HepG2 (cell line): ENCODE results near the gene PPP1R3A.

Experiments used
- EHMT2 ChIP-seq: fragments of 200-600 bp; sonication (generic); IDR thresholded peaks from 2 replicates; pipeline ENCODE4 v1.7.0; 2017; ENCODE audit warnings: antibody characterized with exemption, low read depth, low read length, borderline replicate concordance
- KAT8 ChIP-seq: IDR thresholded peaks from 2 replicates; pipeline ENCODE4 v1.6.1; 2016; ENCODE audit warnings: missing genetic modification reagents, missing compliant biosample characterization
- KDM5A ChIP-seq: fragments of 200-600 bp; sonication (generic); IDR thresholded peaks from 2 replicates; pipeline ENCODE4 v1.7.0; 2018; ENCODE audit warnings: antibody characterized with exemption, mild to moderate bottlenecking, low read length, borderline replicate concordance
- MAF1 ChIP-seq: sonication (generic); formaldehyde crosslinking; IDR thresholded peaks from 2 replicates; pipeline ENCODE4 v1.5.0; 2020; ENCODE audit warnings: missing genetic modification reagents, borderline replicate concordance
- NFE2 ChIP-seq: sonication (generic); formaldehyde crosslinking; IDR thresholded peaks from 2 replicates; pipeline ENCODE4 v1.4.0; 2020; ENCODE audit warnings: missing genetic modification reagents
- RNF219 ChIP-seq: sonication (generic); formaldehyde crosslinking; IDR thresholded peaks from 2 replicates; pipeline ENCODE4 v1.5.0; 2020; ENCODE audit warnings: mild to moderate bottlenecking, missing genetic modification reagents
- ZFP41 ChIP-seq: sonication (generic); formaldehyde crosslinking; IDR thresholded peaks from 2 replicates; pipeline ENCODE4 v1.4.0; 2020; ENCODE audit warnings: mild to moderate bottlenecking, missing genetic modification reagents, borderline replicate concordance
- ZFP91 ChIP-seq: sonication (generic); formaldehyde crosslinking; IDR thresholded peaks from 2 replicates; pipeline ENCODE4 v1.9.0; 2022; ENCODE audit warnings: missing genetic modification reagents, mild to moderate bottlenecking, borderline replicate concordance
- ZNF256 ChIP-seq: sonication (generic); formaldehyde crosslinking; conservative IDR thresholded peaks from 2 replicates; pipeline ENCODE4 v1.4.0; 2020; ENCODE audit warnings: missing genetic modification reagents
- ZNF317 ChIP-seq: sonication (generic); formaldehyde crosslinking; IDR thresholded peaks from 2 replicates; pipeline ENCODE4 v1.5.0; 2020; ENCODE audit warnings: mild to moderate bottlenecking, missing genetic modification reagents
- TF ChIP-seq, protein P1 (sequence below): sonication (generic); formaldehyde crosslinking; IDR thresholded peaks from 2 replicates; pipeline ENCODE4 v1.5.0; 2020; ENCODE audit warnings: mild to moderate bottlenecking, missing genetic modification reagents, moderate library complexity
- TF ChIP-seq, protein P2 (sequence below): sonication (generic); formaldehyde crosslinking; IDR thresholded peaks from 2 replicates; pipeline ENCODE4 v1.4.0; 2020; ENCODE audit warnings: low read depth, missing genetic modification reagents
- TF ChIP-seq, protein P3 (sequence below): sonication (generic); formaldehyde crosslinking; IDR thresholded peaks from 2 replicates; pipeline ENCODE4 v1.5.1; 2020; ENCODE audit warnings: mild to moderate bottlenecking, missing genetic modification reagents, borderline replicate concordance
- TF ChIP-seq, protein P4 (sequence below): sonication (generic); formaldehyde crosslinking; IDR thresholded peaks from 2 replicates; pipeline ENCODE4 v1.4.0; 2020; ENCODE audit warnings: missing genetic modification reagents

DNA sequence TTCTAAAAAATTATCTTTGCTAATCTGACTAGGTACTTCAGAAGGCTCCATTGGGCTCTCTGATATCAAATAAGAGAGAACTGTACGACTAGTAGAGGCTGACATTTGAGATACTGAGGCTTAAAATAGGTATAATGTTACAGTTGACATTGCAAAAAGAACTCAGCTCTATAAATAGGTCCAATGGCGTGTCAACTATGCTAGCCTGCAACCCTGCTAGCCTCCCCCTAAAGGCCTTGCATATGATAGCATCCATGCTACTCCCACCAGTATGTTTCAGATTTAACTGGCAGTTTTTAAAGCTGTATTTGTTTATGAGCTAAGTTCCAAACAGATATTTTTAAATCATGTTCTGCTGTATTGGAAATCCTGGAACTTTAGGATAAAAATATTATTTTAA is at the start of gene PPP1R3A:
- TF ChIP-seq MAF1 (no peak), EHMT2 (no peak), NFE2 (CRISPR knock-in tag) (no peak), ZFP91 (CRISPR knock-in tag) (no peak), KAT8 (CRISPR knock-in tag) (no peak), KDM5A (no peak), RNF219 (CRISPR knock-in tag) (no peak), ZNF256 (CRISPR knock-in tag) (no peak), ZNF317 (CRISPR knock-in tag) (no peak), ZFP41 (no peak)
- TF ChIP-seq, protein P1, sequence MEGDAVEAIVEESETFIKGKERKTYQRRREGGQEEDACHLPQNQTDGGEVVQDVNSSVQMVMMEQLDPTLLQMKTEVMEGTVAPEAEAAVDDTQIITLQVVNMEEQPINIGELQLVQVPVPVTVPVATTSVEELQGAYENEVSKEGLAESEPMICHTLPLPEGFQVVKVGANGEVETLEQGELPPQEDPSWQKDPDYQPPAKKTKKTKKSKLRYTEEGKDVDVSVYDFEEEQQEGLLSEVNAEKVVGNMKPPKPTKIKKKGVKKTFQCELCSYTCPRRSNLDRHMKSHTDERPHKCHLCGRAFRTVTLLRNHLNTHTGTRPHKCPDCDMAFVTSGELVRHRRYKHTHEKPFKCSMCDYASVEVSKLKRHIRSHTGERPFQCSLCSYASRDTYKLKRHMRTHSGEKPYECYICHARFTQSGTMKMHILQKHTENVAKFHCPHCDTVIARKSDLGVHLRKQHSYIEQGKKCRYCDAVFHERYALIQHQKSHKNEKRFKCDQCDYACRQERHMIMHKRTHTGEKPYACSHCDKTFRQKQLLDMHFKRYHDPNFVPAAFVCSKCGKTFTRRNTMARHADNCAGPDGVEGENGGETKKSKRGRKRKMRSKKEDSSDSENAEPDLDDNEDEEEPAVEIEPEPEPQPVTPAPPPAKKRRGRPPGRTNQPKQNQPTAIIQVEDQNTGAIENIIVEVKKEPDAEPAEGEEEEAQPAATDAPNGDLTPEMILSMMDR (CRISPR knock-in tag), result no peak
- TF ChIP-seq, protein P2, sequence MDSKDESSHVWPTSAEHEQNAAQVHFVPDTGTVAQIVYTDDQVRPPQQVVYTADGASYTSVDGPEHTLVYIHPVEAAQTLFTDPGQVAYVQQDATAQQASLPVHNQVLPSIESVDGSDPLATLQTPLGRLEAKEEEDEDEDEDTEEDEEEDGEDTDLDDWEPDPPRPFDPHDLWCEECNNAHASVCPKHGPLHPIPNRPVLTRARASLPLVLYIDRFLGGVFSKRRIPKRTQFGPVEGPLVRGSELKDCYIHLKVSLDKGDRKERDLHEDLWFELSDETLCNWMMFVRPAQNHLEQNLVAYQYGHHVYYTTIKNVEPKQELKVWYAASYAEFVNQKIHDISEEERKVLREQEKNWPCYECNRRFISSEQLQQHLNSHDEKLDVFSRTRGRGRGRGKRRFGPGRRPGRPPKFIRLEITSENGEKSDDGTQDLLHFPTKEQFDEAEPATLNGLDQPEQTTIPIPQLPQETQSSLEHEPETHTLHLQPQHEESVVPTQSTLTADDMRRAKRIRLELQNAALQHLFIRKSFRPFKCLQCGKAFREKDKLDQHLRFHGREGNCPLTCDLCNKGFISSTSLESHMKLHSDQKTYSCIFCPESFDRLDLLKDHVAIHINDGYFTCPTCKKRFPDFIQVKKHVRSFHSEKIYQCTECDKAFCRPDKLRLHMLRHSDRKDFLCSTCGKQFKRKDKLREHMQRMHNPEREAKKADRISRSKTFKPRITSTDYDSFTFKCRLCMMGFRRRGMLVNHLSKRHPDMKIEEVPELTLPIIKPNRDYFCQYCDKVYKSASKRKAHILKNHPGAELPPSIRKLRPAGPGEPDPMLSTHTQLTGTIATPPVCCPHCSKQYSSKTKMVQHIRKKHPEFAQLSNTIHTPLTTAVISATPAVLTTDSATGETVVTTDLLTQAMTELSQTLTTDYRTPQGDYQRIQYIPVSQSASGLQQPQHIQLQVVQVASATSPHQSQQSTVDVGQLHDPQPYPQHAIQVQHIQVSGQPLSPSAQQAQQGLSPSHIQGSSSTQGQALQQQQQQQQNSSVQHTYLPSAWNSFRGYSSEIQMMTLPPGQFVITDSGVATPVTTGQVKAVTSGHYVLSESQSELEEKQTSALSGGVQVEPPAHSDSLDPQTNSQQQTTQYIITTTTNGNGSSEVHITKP (CRISPR knock-in tag), result no peak
- TF ChIP-seq, protein P3, sequence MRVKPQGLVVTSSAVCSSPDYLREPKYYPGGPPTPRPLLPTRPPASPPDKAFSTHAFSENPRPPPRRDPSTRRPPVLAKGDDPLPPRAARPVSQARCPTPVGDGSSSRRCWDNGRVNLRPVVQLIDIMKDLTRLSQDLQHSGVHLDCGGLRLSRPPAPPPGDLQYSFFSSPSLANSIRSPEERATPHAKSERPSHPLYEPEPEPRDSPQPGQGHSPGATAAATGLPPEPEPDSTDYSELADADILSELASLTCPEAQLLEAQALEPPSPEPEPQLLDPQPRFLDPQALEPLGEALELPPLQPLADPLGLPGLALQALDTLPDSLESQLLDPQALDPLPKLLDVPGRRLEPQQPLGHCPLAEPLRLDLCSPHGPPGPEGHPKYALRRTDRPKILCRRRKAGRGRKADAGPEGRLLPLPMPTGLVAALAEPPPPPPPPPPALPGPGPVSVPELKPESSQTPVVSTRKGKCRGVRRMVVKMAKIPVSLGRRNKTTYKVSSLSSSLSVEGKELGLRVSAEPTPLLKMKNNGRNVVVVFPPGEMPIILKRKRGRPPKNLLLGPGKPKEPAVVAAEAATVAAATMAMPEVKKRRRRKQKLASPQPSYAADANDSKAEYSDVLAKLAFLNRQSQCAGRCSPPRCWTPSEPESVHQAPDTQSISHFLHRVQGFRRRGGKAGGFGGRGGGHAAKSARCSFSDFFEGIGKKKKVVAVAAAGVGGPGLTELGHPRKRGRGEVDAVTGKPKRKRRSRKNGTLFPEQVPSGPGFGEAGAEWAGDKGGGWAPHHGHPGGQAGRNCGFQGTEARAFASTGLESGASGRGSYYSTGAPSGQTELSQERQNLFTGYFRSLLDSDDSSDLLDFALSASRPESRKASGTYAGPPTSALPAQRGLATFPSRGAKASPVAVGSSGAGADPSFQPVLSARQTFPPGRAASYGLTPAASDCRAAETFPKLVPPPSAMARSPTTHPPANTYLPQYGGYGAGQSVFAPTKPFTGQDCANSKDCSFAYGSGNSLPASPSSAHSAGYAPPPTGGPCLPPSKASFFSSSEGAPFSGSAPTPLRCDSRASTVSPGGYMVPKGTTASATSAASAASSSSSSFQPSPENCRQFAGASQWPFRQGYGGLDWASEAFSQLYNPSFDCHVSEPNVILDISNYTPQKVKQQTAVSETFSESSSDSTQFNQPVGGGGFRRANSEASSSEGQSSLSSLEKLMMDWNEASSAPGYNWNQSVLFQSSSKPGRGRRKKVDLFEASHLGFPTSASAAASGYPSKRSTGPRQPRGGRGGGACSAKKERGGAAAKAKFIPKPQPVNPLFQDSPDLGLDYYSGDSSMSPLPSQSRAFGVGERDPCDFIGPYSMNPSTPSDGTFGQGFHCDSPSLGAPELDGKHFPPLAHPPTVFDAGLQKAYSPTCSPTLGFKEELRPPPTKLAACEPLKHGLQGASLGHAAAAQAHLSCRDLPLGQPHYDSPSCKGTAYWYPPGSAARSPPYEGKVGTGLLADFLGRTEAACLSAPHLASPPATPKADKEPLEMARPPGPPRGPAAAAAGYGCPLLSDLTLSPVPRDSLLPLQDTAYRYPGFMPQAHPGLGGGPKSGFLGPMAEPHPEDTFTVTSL, result no peak
- TF ChIP-seq, protein P4, sequence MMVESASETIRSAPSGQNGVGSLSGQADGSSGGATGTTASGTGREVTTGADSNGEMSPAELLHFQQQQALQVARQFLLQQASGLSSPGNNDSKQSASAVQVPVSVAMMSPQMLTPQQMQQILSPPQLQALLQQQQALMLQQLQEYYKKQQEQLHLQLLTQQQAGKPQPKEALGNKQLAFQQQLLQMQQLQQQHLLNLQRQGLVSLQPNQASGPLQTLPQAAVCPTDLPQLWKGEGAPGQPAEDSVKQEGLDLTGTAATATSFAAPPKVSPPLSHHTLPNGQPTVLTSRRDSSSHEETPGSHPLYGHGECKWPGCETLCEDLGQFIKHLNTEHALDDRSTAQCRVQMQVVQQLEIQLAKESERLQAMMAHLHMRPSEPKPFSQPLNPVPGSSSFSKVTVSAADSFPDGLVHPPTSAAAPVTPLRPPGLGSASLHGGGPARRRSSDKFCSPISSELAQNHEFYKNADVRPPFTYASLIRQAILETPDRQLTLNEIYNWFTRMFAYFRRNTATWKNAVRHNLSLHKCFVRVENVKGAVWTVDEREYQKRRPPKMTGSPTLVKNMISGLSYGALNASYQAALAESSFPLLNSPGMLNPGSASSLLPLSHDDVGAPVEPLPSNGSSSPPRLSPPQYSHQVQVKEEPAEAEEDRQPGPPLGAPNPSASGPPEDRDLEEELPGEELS (CRISPR knock-in tag), result no peak
